Measurements from ENCODE around the gene IL1RAP.
"Not testable (repeated sequence)": the region's sequence is repeated elsewhere in the genome, so short reads cannot be mapped to it uniquely, and the experiment has no call there.

The IL1RAP gene, protein sequence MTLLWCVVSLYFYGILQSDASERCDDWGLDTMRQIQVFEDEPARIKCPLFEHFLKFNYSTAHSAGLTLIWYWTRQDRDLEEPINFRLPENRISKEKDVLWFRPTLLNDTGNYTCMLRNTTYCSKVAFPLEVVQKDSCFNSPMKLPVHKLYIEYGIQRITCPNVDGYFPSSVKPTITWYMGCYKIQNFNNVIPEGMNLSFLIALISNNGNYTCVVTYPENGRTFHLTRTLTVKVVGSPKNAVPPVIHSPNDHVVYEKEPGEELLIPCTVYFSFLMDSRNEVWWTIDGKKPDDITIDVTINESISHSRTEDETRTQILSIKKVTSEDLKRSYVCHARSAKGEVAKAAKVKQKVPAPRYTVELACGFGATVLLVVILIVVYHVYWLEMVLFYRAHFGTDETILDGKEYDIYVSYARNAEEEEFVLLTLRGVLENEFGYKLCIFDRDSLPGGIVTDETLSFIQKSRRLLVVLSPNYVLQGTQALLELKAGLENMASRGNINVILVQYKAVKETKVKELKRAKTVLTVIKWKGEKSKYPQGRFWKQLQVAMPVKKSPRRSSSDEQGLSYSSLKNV

DNA sequence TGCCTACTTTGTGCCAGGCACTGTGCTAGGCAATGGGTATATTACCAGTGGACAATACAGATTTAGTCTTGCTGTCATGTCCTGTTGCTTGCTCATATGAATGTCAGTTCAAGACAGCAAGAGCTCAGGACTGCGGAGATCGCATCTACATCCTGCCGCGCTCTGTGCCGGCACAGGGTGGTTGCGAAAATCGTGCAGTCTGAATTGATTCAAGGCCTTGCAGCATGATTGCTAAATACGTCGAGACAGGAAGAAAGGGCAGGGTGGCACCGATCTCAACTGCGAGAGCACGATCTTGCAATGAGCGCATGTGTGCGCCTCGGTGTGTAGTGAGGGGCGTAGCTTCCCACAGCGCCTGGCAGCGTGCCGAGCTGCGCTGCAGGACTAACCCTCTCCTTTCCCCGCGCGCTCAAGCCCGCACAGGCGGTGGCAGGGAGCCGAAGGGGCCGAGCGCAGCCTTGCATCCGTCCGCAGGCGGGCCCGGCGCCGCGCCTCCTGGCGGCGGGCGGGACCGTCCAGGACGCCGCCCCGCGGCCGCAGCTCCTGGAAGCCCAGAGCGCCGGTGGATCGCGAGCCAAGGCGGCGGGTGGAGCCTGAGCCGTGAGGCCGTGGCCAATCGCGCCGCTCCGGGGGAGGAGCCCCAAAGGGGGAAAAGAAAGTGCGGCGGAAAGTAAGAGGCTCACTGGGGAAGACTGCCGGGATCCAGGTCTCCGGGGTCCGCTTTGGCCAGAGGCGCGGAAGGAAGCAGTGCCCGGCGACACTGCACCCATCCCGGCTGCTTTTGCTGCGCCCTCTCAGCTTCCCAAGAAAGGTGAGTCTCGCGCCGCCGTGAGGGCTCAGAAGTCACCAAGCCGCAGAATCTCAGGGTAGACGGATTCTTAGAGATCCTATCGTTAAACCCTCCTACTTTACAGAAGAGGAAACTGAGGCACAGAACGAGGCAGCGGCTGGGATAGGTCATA lies at the start of gene IL1RAP:
Gene IL1RAP (plus strand): TSS at position 677 of the 962 bp plus-strand sequence. CDS start 50,205 bp downstream, outside the sequence.
- DNase-seq (ENCODE audit: low spot score), result peak; percentile 86

GRCh38 chr3:190467922-190468321 lies 46.0 kb upstream of the IL1RAP start:
- no peak for DNase-seq (ENCODE audit: low spot score)

DNA sequence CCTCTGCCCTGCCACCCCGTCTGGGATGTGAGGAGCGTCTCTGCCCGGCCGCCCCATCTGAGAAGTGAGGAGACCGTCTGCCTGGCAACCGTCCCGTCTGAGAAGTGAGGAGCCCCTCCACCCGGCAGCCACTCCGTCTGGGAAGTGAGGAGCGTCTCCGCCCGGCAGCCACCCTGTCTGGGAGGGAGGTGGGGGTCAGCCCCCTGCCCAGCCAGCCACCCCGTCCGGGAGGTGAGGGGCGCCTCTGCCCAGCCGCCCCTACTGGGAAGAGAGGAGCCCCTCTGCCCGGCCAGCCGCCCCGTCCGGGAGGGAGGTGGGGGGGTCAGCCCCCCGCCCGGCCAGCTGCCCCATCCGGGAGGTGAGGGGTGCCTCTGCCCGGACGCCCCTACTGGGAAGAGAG lies 40.6 kb upstream of the IL1RAP start:
- DNase-seq (ENCODE audit: low spot score), result not testable (repeated sequence)

DNA sequence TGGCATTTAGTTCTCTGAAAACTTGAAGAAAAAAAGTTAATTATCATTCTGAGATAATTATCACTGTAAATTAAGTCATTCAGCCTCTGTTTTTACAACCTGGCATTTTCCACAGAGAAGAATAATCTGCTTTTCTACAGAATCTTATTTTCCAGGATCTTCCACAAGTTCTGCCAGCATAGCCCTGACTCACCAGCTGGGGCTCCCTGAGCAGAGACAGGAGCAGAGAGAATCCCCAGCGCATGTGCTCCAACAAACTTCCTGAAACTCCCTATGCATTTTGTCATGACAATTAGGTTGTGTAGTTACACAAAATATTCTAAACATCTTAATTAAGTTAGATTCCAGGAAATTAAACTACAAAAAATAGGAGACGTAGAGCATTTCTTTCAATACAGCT lies 32.1 kb upstream of the IL1RAP start:
- DNase-seq (ENCODE audit: low spot score), result no peak

GRCh38 chr3:190485830-190486532 lies 27.9 kb upstream of the IL1RAP start:
- DNase-seq (ENCODE audit: low spot score), result no peak

- DNase-seq (ENCODE audit: low spot score), result no peak
Measured at GRCh38 chr3:190486533-190486864, 27.4 kb upstream of the IL1RAP start.

- DNase-seq (ENCODE audit: low spot score), result no peak
Measured at GRCh38 chr3:190486908-190487607, 26.8 kb upstream of the IL1RAP start.

- no peak for DNase-seq (ENCODE audit: low spot score)
Measured at GRCh38 chr3:190491533-190492054, 22.3 kb upstream of the IL1RAP start.

DNA sequence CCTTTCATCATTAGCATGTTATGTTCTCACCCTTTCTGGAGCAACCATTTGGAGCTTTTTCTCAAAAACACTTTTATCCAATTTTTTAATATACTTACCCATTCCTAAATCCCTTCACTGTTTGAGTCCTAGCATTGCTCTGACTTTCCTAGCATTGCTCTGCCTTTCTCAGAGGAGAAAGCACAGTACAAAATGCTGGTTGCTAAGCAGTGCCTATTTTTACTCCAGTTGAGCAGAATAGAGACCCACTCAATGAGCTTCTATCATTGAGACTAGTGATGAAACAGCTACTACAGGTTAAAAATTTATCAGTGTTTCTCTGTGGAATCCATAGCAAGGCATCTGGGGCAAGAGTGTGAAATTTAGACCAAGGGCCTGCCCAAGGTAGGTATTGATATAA lies 21.8 kb upstream of the IL1RAP start:
- no peak for DNase-seq (ENCODE audit: low spot score)

GRCh38 chr3:190492966-190493365 lies 20.9 kb upstream of the IL1RAP start:
- DNase-seq (ENCODE audit: low spot score), result no peak

DNA sequence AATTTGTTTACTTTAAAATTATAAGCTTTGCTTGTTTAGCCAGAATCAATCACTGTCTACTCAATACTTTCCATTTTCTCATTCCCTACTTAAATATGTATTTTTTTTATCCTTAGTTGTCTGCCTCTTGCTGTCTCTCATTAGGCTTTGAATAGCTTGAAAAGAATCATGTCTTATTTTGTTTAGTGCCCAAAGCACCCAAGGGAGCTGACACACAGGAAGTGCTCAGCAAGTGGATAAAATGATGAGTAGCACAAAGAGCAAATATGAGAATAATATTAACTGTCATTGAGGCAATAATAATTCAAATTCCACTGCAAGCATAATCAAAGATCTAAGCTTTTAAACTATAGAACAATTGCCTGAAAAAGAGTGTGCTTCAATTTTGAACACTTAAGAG lies 19.0 kb upstream of the IL1RAP start:
- no peak for DNase-seq (ENCODE audit: low spot score)

GRCh38 chr3:190495354-190495753 lies 18.5 kb upstream of the IL1RAP start:
- no peak for DNase-seq (ENCODE audit: low spot score)

GRCh38 chr3:190495796-190496195 lies 18.1 kb upstream of the IL1RAP start:
- no peak for DNase-seq (ENCODE audit: low spot score)

GRCh38 chr3:190496859-190497258 lies 17.0 kb upstream of the IL1RAP start:
- DNase-seq (ENCODE audit: low spot score), result no peak

DNA sequence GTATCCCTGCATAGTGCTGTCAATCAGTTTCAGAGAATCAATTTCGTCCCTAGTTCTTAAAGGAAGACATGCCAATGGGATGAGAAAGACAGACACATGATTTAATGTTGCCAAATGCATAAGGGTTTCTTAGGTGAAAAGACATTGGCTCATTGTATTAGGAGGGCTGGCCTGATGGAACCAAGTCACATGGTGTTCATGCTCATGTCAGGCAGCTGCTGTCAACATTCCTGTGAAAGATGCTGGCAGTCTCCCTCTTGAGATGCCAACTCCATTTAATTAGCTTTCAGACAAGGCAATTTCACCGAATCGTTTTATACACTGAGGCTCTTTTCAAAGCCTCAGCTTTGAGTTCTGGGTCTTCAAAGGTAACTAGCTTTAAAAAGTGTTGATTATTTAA lies 16.1 kb upstream of the IL1RAP start:
- no peak for DNase-seq (ENCODE audit: low spot score)

DNA sequence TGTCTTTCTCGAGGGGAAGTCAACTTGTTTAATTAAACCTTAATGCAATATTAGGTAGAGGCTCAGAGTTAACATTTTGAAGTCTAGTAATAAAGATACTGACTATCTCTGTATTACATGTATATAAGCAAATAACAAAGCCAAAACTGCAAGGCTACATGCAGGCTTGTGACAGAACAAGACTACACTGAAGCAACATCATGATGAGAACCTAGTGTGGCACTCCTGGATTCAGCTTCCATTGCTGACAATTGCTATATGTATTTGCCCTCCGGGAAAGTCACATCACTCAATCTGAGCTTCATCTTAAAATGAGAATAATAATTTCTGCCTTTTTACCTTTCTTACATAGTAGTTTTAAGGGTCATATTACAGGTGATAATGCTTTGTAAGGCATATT lies 15.6 kb upstream of the IL1RAP start:
- no peak for DNase-seq (ENCODE audit: low spot score)

GRCh38 chr3:190499122-190499521 lies 14.8 kb upstream of the IL1RAP start:
- no peak for DNase-seq (ENCODE audit: low spot score)

GRCh38 chr3:190502946-190503345 lies 10.9 kb upstream of the IL1RAP start:
- no peak for DNase-seq (ENCODE audit: low spot score)

DNA sequence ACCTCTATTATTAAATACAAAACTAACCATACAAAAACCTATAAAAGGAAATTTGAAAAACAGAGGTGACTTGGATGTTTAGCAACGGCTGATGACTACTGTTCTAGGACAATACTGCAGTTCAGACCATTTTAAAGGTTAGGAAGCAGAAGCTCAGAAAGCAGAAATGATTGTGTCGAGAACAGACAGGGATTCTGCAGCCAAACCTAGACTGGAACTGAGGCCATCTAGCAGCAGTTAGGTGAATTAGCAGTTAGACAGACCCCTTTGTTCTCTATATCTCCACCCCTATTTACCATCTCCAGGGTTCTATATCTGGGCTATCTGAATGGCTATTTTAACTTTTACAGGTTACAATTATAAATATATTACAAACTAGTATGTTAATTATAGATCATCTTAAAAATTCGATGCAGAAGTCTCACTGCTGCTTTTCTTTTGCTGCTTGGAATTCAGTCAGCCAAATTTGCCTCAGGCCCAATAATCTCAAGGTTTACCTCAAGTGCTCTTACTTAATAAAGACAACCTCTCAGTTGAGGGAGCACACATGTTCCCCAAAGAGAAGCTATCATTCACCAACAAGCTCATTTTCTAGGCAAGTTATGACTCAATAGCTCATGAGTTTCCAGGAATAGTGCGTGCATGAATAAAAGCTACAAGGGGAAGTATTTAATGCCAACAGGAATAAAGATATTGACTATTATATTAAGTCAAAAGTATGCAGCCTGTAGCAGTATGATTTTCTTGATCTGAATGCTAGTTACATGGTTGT lies 9.3 kb upstream of the IL1RAP start:
- no peak for DNase-seq (ENCODE audit: low spot score)

GRCh38 chr3:190505381-190506003 lies 8.4 kb upstream of the IL1RAP start:
- DNase-seq (ENCODE audit: low spot score), result no peak
